ENCODE measurements around the gene UBTD1. TPM values are rescaled to one million over a fixed set of nuclear protein-coding genes. Genes with fewer than 3 reads are reported as not detected.
"Not testable (repeated sequence)": the region's sequence is repeated elsewhere in the genome, so short reads cannot be mapped to it uniquely, and the experiment has no call there.

UBTD1 gene
- total and polyA plus RNA-seq, 2 experiments from 2014 or later = 9.5 to 15.8 TPM

GRCh38 chr10:97525683-97526110 lies 27.0 kb downstream of the UBTD1 start:
- TF ChIP-seq, protein P1, sequence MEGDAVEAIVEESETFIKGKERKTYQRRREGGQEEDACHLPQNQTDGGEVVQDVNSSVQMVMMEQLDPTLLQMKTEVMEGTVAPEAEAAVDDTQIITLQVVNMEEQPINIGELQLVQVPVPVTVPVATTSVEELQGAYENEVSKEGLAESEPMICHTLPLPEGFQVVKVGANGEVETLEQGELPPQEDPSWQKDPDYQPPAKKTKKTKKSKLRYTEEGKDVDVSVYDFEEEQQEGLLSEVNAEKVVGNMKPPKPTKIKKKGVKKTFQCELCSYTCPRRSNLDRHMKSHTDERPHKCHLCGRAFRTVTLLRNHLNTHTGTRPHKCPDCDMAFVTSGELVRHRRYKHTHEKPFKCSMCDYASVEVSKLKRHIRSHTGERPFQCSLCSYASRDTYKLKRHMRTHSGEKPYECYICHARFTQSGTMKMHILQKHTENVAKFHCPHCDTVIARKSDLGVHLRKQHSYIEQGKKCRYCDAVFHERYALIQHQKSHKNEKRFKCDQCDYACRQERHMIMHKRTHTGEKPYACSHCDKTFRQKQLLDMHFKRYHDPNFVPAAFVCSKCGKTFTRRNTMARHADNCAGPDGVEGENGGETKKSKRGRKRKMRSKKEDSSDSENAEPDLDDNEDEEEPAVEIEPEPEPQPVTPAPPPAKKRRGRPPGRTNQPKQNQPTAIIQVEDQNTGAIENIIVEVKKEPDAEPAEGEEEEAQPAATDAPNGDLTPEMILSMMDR (IDR thresholded peaks at IDR 0.05; ENCODE audit: low read depth, low read length) = no peak
- Histone ChIP-seq H3K27ac (no peak overlapping the region), H3K36me3 (no peaks in the 10 kb centered on the region), H3K4me3 (no peak overlapping the region), H3K9me3 (ENCODE audit: low read depth) (no peaks in the 10 kb centered on the region), H3K27me3 (no peaks in the 10 kb centered on the region), H3K4me1 (ENCODE audit: low read depth) (no peaks in the 10 kb centered on the region)
- DNase-seq (ENCODE audit: low read depth in 1 of 2, low spot score in 1 of 2) = no peak

DNA sequence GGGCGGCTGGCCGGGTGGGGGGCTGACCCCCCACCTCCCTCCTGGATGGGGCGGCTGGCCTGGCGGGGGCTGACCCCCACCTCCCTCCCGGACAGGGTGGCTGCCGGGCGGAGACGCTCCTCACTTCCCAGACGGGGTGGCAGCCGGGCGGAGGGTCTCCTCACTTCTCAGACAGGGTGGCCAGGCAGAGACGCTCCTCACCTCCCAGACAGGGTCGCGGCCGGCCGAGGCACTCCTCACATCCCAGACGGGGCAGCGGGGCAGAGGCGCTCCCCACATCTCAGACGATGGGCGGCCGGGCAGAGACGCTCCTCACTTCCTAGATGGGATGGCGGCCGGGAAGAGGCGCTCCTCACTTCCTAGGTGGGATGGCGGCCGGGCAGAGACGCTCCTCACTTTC lies 30.2 kb downstream of the UBTD1 start:
- H3K4me1 ChIP-seq (ENCODE audit: low read depth); H3K27me3 ChIP-seq; H3K4me3 ChIP-seq; H3K27ac ChIP-seq; H3K9me3 ChIP-seq (ENCODE audit: low read depth); DNase-seq (ENCODE audit: low read depth in 1 of 2, low spot score in 1 of 2); H3K36me3 ChIP-seq: not testable (repeated sequence)

DNA sequence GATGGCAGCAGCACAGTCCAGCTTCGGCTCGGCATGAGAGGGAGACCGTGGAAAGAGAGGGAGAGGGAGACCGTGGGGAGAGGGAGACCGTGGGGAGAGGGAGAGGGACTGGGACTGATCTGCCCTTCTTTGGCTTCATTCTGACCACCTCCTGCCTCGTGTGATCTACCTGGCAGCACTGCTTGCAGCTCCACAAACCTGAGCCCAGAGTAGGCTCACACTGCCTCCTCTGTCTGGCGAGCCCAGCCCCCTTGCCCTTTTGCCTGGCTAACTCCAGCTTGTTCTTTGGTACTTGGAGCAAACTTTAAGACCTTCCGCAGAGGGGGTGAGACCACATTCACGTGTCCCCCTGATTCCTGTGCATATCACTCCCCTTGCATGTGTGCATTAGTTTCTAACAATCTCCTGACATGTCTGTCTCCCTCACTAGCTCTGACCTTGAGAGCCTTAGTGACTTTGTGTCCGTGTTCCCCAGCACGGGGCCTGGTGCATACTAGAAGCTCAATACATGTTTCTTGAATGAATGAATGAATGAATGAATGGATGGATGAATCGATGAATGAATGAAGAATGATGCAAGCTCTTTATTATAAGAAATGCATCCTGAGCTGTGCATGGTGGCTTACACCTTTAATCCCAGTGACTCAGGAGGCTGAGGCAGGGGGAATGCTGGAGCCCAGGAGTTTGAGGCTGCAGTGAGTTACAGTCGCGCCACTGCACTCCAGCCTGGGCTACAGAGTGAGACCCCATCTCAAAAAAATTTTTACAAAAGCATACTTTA lies 31.2 kb downstream of the UBTD1 start:
- no peaks in the 10 kb centered on the region for H3K4me1 ChIP-seq (ENCODE audit: low read depth)
- no peaks in the 10 kb centered on the region for H3K27me3 ChIP-seq
- no peaks in the 10 kb centered on the region for H3K36me3 ChIP-seq
- no peaks in the 10 kb centered on the region for H3K9me3 ChIP-seq (ENCODE audit: low read depth)
- no peak for DNase-seq (ENCODE audit: low read depth in 1 of 2, low spot score in 1 of 2)
- TF ChIP-seq, protein P1 (IDR thresholded peaks at IDR 0.05; ENCODE audit: low read depth, low read length) = no peak
- H3K27ac ChIP-seq = no peak overlapping the region
- no peak overlapping the region for H3K4me3 ChIP-seq

DNA sequence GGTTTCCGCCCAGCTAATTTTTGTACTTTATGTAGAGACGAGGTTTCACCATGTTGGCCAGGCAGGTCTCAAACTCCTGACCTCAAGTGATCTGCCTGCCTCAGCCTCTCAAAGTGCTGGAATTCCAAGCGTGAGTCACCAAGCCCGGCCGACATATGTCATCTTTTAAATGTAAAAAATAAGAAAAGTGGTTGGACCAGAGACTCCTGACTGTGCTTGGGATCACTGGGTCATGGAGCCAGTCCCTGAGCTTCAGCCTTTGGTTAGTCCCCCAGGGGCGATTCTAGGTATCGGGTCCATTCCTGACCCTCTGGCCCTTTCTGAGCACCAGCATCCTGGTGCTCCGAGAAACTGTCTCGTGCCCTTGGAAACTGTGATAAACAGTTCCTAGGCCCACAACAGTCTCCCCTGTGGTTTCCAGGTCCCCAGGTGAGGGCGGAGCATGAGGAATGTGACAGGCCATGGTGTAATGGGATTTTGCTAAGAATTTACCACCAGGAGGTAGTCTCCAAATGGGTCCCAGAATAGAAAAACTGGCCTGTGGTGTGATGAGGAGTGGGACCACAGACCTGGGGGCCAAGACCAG lies 32.8 kb downstream of the UBTD1 start:
- Histone ChIP-seq H3K9me3 (ENCODE audit: low read depth) (no peaks in the 10 kb centered on the region), H3K4me1 (ENCODE audit: low read depth) (no peaks in the 10 kb centered on the region), H3K27ac (no peak overlapping the region), H3K4me3 (no peak overlapping the region), H3K27me3 (no peaks in the 10 kb centered on the region), H3K36me3 (no peaks in the 10 kb centered on the region)
- DNase-seq (ENCODE audit: low read depth in 1 of 2, low spot score in 1 of 2) = peak in 1 of 2 donors; percentile 20
- TF ChIP-seq, protein P1 (IDR thresholded peaks at IDR 0.05; ENCODE audit: low read depth, low read length) = no peak

- no peak overlapping the region for H3K27ac ChIP-seq
- H3K4me1 ChIP-seq (ENCODE audit: low read depth) = no peaks in the 10 kb centered on the region
- no peaks in the 10 kb centered on the region for H3K9me3 ChIP-seq (ENCODE audit: low read depth)
- no peak overlapping the region for H3K4me3 ChIP-seq
- H3K27me3 ChIP-seq = no peaks in the 10 kb centered on the region
- peak in 1 of 2 donors; percentile 32 for DNase-seq (ENCODE audit: low read depth in 1 of 2, low spot score in 1 of 2)
- no peaks in the 10 kb centered on the region for H3K36me3 ChIP-seq
- TF ChIP-seq, protein P1 (IDR thresholded peaks at IDR 0.05; ENCODE audit: low read depth, low read length) = no peak
These were observed 34.4 kb downstream of the UBTD1 start for GRCh38 chr10:97532935-97533671.

All from cardiac muscle cell (in vitro differentiated cells and primary cell).